PC-3 (cell line): ENCODE results near the gene CARNS1. TPM values are rescaled to one million over a fixed set of nuclear protein-coding genes. Genes with fewer than 3 reads are reported as not detected.
A peak's percentile ranks its signal among the peaks of the same experiment; 100 is the strongest.
"Not testable (repeated sequence)": the region's sequence is repeated elsewhere in the genome, so short reads cannot be mapped to it uniquely, and the experiment has no call there.

Experiments
- ATAC-seq: fragments of 200-7000 bp; cut with Tn5 transposase; 2 replicates; pipeline ENCODE4 v1.9.1; 2020; ENCODE audit warnings: mild to moderate bottlenecking, moderate library complexity
- BruUV-seq: library from RNA; stranded (reverse); fragments of 400-500 nt; replicated peaks from 2 replicates; lab custom pipeline; 2021; lab: Mats Ljungman, UMichigan
- CTCF ChIA-PET: fragments of 300-600 bp; sonication (Branson Sonifier 250); formaldehyde crosslinking; loops from one replicate; lab custom pipeline; 2022; ENCODE audit warnings: antibody characterized with exemption; lab: Charles Lee
- POLR2A ChIA-PET: fragments of 300-600 bp; sonication (Branson Sonifier 250); formaldehyde crosslinking; loops from one replicate; lab custom pipeline; 2022; ENCODE audit warnings: antibody characterized with exemption; ENCODE audit not compliant: unreplicated experiment; lab: Charles Lee
- DNase-seq: peaks from one replicate; pipeline ENCODE4 v3.0.0-alpha.2; 2015
- H2AFZ ChIP-seq: fragments of 300-600 bp; sonication (generic); 2 replicates; pipeline ENCODE4 v1.6.0; 2016; ENCODE audit warnings: antibody characterized with exemption, low read length
- H3F3A ChIP-seq: fragments of 300-600 bp; sonication (generic); one replicate; pipeline ENCODE4 v1.6.0; 2017; ENCODE audit warnings: antibody characterized with exemption, low read length, control low read depth, mild to moderate bottlenecking; ENCODE audit not compliant: unreplicated experiment
- H3K27ac ChIP-seq: fragments of 300-600 bp; sonication (generic); 2 replicates; pipeline ENCODE4 v1.5.1; 2016; ENCODE audit warnings: mild to moderate bottlenecking, low read length
- H3K27me3 ChIP-seq: fragments of 300-600 bp; sonication (generic); 2 replicates; pipeline ENCODE4 v1.6.1; 2016; ENCODE audit warnings: low read length, mixed read lengths
- H3K36me3 ChIP-seq: fragments of 300-600 bp; sonication (generic); 2 replicates; pipeline ENCODE4 v1.6.1; 2016; ENCODE audit warnings: low read depth, mixed run types, low read length, mixed read lengths
- H3K4me1 ChIP-seq: fragments of 300-600 bp; sonication (generic); 2 replicates; pipeline ENCODE4 v1.5.1; 2016; ENCODE audit warnings: low read length; ENCODE audit not compliant: insufficient read depth
- H3K4me2 ChIP-seq: fragments of 300-600 bp; sonication (generic); 2 replicates; pipeline ENCODE4 v1.6.0; 2016; ENCODE audit warnings: low read length
- H3K4me3 ChIP-seq: fragments of 300-600 bp; sonication (generic); 2 replicates; pipeline ENCODE4 v1.5.1; 2016; ENCODE audit warnings: mild to moderate bottlenecking, low read length, mixed read lengths
- H3K79me2 ChIP-seq: fragments of 300-600 bp; sonication (generic); 2 replicates; pipeline ENCODE4 v1.6.1; 2017; ENCODE audit warnings: low read length, mixed read lengths
- H3K9ac ChIP-seq: fragments of 300-600 bp; sonication (generic); 2 replicates; pipeline ENCODE4 v1.6.0; 2016; ENCODE audit warnings: mild to moderate bottlenecking, low read length
- H3K9me2 ChIP-seq: fragments of 300-600 bp; sonication (generic); replicated peaks from 2 replicates; pipeline ENCODE4 v1.6.1; 2016; ENCODE audit warnings: mixed run types, low read length, mixed read lengths
- H3K9me3 ChIP-seq: fragments of 300-600 bp; sonication (generic); 2 replicates; pipeline ENCODE4 v1.6.1; 2016; ENCODE audit warnings: low read length, mixed read lengths
- H4K20me1 ChIP-seq: fragments of 300-600 bp; sonication (generic); 2 replicates; pipeline ENCODE4 v1.6.1; 2016; ENCODE audit warnings: low read length, mixed read lengths
- EZH2 ChIP-seq: fragments of 300-600 bp; sonication (generic); IDR thresholded peaks from one replicate; pipeline ENCODE4 v1.6.1; 2017; ENCODE audit warnings: antibody characterized with exemption, mild to moderate bottlenecking, low read length; ENCODE audit not compliant: unreplicated experiment
- EZH2phosphoT487 ChIP-seq: fragments of 300-600 bp; sonication (generic); IDR thresholded peaks from 2 replicates; pipeline ENCODE4 v1.6.1; 2018; ENCODE audit warnings: mild to moderate bottlenecking, antibody characterized with exemption, low read length, borderline replicate concordance
- intact Hi-C: fragments of 100-400 bp; cut with micrococcal nuclease; formaldehyde crosslinking; loops from 2 replicates; pipeline ENCODE4 v1.9.0; 2023
- total RNA-seq: library from RNA; depleted of rRNA; stranded (reverse); fragments of >200 nt; gene quantifications from 2 replicates; pipeline ENCODE4 v1.2.3, GENCODE V29; 2014
- TF ChIP-seq, protein P1 (sequence below): fragments of 300-600 bp; sonication (generic); conservative IDR thresholded peaks from 2 replicates; pipeline ENCODE4 v1.5.1; 2017; ENCODE audit warnings: antibody characterized with exemption, low read depth, mild to moderate bottlenecking, low read length

CARNS1 gene
- total RNA-seq, 1 experiment from 2014 or later = 0.22 TPM

DNA sequence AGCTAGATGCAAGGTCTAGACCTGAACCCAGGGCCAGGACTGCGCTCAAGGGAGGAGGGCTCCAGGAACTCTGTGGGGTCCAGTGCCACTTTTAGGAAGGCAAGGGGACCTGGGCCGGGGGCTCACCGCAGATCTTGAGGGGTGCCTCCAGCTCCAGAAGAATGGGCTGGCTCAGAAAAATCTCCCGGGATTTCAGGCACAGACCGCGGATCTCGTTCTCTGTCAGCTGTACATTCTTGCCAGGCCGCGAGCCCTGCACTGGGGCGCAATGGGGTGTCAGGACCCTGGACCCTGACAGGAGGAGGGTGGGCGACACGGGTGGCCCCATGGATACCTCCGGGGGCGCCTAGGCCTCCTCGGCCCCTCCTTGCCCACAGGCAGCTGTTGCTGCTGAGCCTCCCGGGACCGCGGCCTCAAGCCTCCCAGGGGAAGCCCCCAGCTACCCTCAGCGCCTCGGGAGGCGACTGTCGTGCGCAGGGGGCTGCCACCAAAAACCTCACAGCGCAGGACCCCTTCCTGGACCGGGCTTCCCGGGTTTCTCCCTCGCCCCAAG, 14.5 kb upstream of the CARNS1 start:
- Histone ChIP-seq H3K27ac (peak overlapping the region; percentile 71), H3K4me1 (peaks cover 11% of the 10 kb centered on the region), H3K27me3 (no peaks in the 10 kb centered on the region), H3K79me2 (peaks cover 28% of the 10 kb centered on the region), H3K9me3 (no peaks in the 10 kb centered on the region), H3K36me3 (peaks cover 24% of the 10 kb centered on the region), H4K20me1 (peaks cover 16% of the 10 kb centered on the region; the same call in 1 of the 2 replicates), H3K9me2 (no peaks in the 10 kb centered on the region), H3K9ac (peak overlapping the region; percentile 93), H2AFZ (peak overlapping the region; percentile 74; the same call in 1 of the 2 replicates), H3K4me3 (peak overlapping the region; percentile 88), H3K4me2 (peak overlapping the region; percentile 98), H3F3A (no peaks in the 10 kb centered on the region)
- TF ChIP-seq EZH2 = no peak
- TF ChIP-seq EZH2phosphoT487 = no peak
- TF ChIP-seq, protein P1, sequence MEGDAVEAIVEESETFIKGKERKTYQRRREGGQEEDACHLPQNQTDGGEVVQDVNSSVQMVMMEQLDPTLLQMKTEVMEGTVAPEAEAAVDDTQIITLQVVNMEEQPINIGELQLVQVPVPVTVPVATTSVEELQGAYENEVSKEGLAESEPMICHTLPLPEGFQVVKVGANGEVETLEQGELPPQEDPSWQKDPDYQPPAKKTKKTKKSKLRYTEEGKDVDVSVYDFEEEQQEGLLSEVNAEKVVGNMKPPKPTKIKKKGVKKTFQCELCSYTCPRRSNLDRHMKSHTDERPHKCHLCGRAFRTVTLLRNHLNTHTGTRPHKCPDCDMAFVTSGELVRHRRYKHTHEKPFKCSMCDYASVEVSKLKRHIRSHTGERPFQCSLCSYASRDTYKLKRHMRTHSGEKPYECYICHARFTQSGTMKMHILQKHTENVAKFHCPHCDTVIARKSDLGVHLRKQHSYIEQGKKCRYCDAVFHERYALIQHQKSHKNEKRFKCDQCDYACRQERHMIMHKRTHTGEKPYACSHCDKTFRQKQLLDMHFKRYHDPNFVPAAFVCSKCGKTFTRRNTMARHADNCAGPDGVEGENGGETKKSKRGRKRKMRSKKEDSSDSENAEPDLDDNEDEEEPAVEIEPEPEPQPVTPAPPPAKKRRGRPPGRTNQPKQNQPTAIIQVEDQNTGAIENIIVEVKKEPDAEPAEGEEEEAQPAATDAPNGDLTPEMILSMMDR = no peak
- ChIA-PET CTCF (interaction anchor here (0.6 to 1.7 kb wide), 8 partner anchors 9 to 899 kb away, joined by 3 to 15 read pairs (median 6); partner anchors contain the start of genes PITPNM1, RAD9A and TMEM134), POLR2A (interaction anchor here (0.5 to 1.2 kb wide), 7 partner anchors 20 to 935 kb away, joined by 3 to 16 read pairs (median 5); partner anchors contain the start of gene PELI3)
- DNase-seq (no peak), ATAC-seq (no peak; the same call in none of the 2 replicates)
- TSS peak; percentile 39 for BruUV-seq
- intact Hi-C loops = loop anchor here (1.0 kb wide), 1 partner anchor 67 kb away; no protein-coding TSS in a partner anchor

GRCh38 chr11:67401495-67402191, 13.8 kb upstream of the CARNS1 start, which contains the start of gene PPP1CA:
TSS of gene PPP1CA (minus strand) at chr11:67401858. CDS start at chr11:67401782, 76 bp downstream.
- Histone ChIP-seq H3K27ac (peak within 1 kb of the TSS; percentile 71), H3K27me3 (no peaks in the 10 kb centered on the region), H3K4me2 (peak within 1 kb of the TSS; percentile 98), H3K9me3 (no peaks in the 10 kb centered on the region), H2AFZ (peak within 1 kb of the TSS; percentile 74), H3K4me3 (peak within 1 kb of the TSS; percentile 88), H3K9ac (peak within 1 kb of the TSS; percentile 93), H3F3A (no peaks in the 10 kb centered on the region), H4K20me1 (peaks cover 16% of the 10 kb centered on the region; the same call in 1 of the 2 replicates), H3K9me2 (no peaks in the 10 kb centered on the region), H3K4me1 (peaks cover 11% of the 10 kb centered on the region), H3K79me2 (peaks cover 28% of the 10 kb centered on the region), H3K36me3 (peaks cover 24% of the 10 kb centered on the region)
- ATAC-seq (peak; percentile 86), DNase-seq (peak; percentile 88)
- intact Hi-C loops = loop anchor here (1.0 to 2.0 kb wide), 2 partner anchors 27 to 67 kb away; partner anchors contain the start of gene RPS6KB2
- no peak for TF ChIP-seq EZH2phosphoT487
- TF ChIP-seq, protein P1 = 0 out of 2 replicates have a peak, but pooled peaks have one; percentile 30
- TF ChIP-seq EZH2 = no peak
- no TSS peak for BruUV-seq
- ChIA-PET POLR2A (interaction anchor here (0.5 to 1.2 kb wide), 12 partner anchors 10 to 935 kb away, joined by 3 to 16 read pairs (median 5); partner anchors contain the start of genes NUDT8, PELI3 and RAD9A), CTCF (interaction anchor here (0.5 to 1.7 kb wide), 11 partner anchors 10 to 1387 kb away, joined by 3 to 15 read pairs (median 5); partner anchors contain the start of genes PITPNM1, RAD9A and TMEM134)

GRCh38 chr11:67402192-67402839, 13.2 kb upstream of the CARNS1 start:
- Histone ChIP-seq H3K4me1 (peaks cover 11% of the 10 kb centered on the region), H3K36me3 (peaks cover 24% of the 10 kb centered on the region), H4K20me1 (peaks cover 16% of the 10 kb centered on the region; the same call in 1 of the 2 replicates), H3K79me2 (peaks cover 28% of the 10 kb centered on the region), H3K27ac (0 out of 2 replicates have a peak overlapping the region, but pooled peaks have one; percentile 8), H3K4me2 (peak overlapping the region; percentile 80), H3K9ac (peak overlapping the region; percentile 13; the same call in 1 of the 2 replicates), H3K4me3 (peak overlapping the region; percentile 42), H2AFZ (peak overlapping the region; percentile 71)
- H3K9me2 ChIP-seq, H3F3A ChIP-seq, H3K27me3 ChIP-seq, ATAC-seq, H3K9me3 ChIP-seq, DNase-seq: not testable (repeated sequence)
- intact Hi-C loops = loop anchor here (2.0 kb wide), 1 partner anchor 26 kb away; the partner anchor contains the start of gene RPS6KB2
- BruUV-seq = TSS peak; percentile 89
- CTCF ChIA-PET = interaction anchor here (0.5 to 1.7 kb wide), 6 partner anchors 18 to 1386 kb away, joined by 3 to 15 read pairs (median 8); partner anchors contain the start of gene TMEM134
- POLR2A ChIA-PET = interaction anchor here (0.6 to 0.9 kb wide), 4 partner anchors 10 to 54 kb away, joined by 5 to 13 read pairs (median 8); partner anchors contain the start of gene RAD9A

DNA sequence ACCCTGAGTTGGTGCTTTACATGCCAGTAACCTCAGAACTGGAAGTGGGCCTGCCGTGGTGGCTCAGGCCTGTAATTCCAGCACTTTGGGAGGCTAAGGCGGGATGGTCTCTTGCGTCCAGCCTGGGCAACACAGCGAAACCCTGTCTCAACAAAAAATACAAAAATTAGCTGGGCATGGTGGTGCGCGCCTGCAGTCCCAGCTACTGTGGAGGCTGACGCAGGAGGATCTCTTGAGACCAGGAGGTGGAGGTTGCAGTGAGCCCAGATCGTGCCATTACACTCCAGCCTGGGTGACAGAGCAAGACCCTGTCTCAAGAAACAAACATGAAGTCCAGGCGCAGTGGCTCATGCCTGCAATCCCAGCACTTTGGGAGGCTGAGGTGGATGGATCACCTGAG, 12.4 kb upstream of the CARNS1 start:
- ATAC-seq, H3K9me3 ChIP-seq, POLR2A ChIA-PET, H3K27me3 ChIP-seq, H3F3A ChIP-seq, H3K27ac ChIP-seq, H3K9ac ChIP-seq, BruUV-seq, H2AFZ ChIP-seq, DNase-seq, CTCF ChIA-PET, H3K4me3 ChIP-seq, H3K9me2 ChIP-seq, H3K4me2 ChIP-seq: not testable (repeated sequence)
- intact Hi-C loops = loop anchor here (2.0 kb wide), 1 partner anchor 26 kb away; the partner anchor contains the start of gene RPS6KB2
- Histone ChIP-seq H4K20me1 (peaks cover 16% of the 10 kb centered on the region; the same call in 1 of the 2 replicates), H3K36me3 (peaks cover 16% of the 10 kb centered on the region), H3K79me2 (peaks cover 28% of the 10 kb centered on the region), H3K4me1 (peaks cover 11% of the 10 kb centered on the region)
